ENCODE results near the gene HDAC7.

- TF ChIP-seq POLR2A (IDR thresholded peaks at IDR 0.05; ENCODE audit: low read depth, low read length), result no peak
- no peak for TF ChIP-seq POLR2AphosphoS5 (IDR thresholded peaks at IDR 0.05; ENCODE audit: low read depth, low read length)
These were observed 48.9 kb upstream of the HDAC7 start for GRCh38 chr12:47868552-47869031.

Data from GM12892 (cell line).